ENCODE data around the gene SMAD3. TPM values are rescaled to one million over a fixed set of nuclear protein-coding genes. Genes with fewer than 3 reads are reported as not detected.
A peak's percentile ranks its signal among the peaks of the same experiment; 100 is the strongest.

Gene SMAD3
- total RNA-seq, 1 donor from 2014 or later = 8.2 TPM

DNA sequence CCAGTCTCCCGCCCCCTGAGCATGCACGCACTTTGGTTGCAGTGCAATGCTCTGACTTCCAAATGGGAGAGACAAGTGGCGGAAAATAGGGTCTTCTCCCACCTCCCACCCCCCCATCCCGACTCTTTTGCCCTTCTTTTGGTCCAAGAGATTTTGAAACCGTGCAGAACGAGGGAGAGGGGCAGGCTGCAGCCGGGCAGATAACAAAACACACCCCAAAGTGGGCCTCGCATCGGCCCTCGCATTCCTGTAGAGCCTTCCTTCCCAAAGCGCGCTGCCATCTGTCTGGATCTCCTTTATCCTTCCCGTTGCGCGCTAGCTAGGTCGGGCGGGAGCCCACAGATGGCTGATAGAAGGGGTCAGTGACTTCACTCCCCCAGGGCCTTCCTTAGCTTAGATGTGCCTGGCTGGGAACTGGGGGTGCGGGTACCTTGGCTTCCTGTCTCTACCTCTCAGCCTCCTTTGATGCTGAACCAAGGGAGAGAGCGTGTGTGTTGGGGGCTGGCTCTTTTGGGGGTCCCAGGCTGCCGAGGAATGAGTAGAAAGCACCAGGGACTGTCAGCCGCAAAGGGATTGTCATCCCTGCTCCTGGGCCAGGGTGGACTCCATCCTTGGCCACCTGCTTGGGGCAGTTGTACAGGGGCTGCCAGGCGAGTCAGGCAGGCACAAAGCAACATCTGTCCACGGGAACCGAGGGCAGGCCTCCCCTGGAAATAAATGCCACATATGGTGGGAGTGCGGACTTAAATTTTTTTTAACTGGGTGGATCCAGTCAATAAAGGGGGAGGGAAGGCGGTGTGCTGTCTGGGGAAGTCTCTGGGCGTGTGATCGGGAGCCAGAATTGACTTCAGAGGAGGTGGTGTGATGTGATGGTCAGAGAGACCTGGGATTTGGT lies 1.8 kb downstream of the SMAD3 start:
- H3K27me3 Mint-ChIP-seq (ENCODE audit: unreplicated experiment) = peaks cover 19% of the 10 kb centered on the region
- peak overlapping the region; percentile 92 for H3K4me3 Mint-ChIP-seq (ENCODE audit: unreplicated experiment)
- TF ChIP-seq CTCF (IDR thresholded peaks at IDR 0.05; ENCODE audit: unreplicated experiment) = no peak
- peak; percentile 11 for DNase-seq (ENCODE audit: low spot score)
- H3K36me3 Mint-ChIP-seq (ENCODE audit: low read depth, unreplicated experiment) = no peaks in the 10 kb centered on the region
- H3K9me3 Mint-ChIP-seq (ENCODE audit: unreplicated experiment) = no peaks in the 10 kb centered on the region
- H3K4me1 Mint-ChIP-seq (ENCODE audit: unreplicated experiment) = peaks cover 18% of the 10 kb centered on the region
- H3K27ac Mint-ChIP-seq (ENCODE audit: unreplicated experiment) = no peak overlapping the region

- Mint-ChIP-seq H3K4me1 (ENCODE audit: unreplicated experiment) (peaks cover 18% of the 10 kb centered on the region), H3K9me3 (ENCODE audit: unreplicated experiment) (no peaks in the 10 kb centered on the region), H3K27ac (ENCODE audit: unreplicated experiment) (no peak overlapping the region), H3K36me3 (ENCODE audit: low read depth, unreplicated experiment) (no peaks in the 10 kb centered on the region), H3K4me3 (ENCODE audit: unreplicated experiment) (peak overlapping the region; percentile 92), H3K27me3 (ENCODE audit: unreplicated experiment) (peaks cover 17% of the 10 kb centered on the region)
- no peak for TF ChIP-seq CTCF (IDR thresholded peaks at IDR 0.05; ENCODE audit: unreplicated experiment)
- no peak for DNase-seq (ENCODE audit: low spot score)
These were observed 2.6 kb downstream of the SMAD3 start for GRCh38 chr15:67067930-67068551.

DNA sequence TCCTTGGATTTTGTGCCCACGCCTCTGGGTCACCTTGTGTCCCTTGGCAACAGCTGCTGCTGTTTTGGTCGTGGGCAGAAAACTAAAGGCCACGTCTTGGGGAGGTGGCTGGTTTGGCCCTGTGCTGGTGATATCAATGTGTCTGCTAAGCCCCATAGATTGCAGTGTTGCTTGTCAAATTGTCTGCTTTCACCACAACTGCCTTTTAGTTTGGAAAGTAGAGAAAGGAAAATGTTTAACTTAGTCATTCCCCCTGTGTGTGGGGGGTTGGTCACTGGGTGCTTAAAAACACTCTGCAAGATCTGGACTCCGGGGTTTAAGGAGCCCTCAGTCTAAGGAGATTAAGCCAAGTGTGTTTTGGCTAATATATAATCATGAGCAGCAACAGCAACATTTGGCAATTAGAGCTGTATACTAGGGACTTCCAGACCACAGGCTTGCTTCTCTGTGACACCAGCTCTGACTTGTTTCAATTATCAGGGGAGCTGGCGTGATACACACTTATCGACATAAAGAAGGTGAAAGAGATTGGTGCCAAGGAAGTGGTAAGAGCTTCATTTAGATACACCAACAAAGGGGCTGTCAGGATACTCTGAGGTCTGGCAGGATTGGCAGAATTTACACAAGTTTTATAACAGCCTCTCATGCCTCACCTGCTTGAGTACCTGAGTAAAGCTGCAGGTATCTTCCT lies 3.5 kb downstream of the SMAD3 start:
- peaks cover 18% of the 10 kb centered on the region for H3K4me1 Mint-ChIP-seq (ENCODE audit: unreplicated experiment)
- TF ChIP-seq CTCF (IDR thresholded peaks at IDR 0.05; ENCODE audit: unreplicated experiment) = no peak
- H3K36me3 Mint-ChIP-seq (ENCODE audit: low read depth, unreplicated experiment) = no peaks in the 10 kb centered on the region
- no peak overlapping the region for H3K4me3 Mint-ChIP-seq (ENCODE audit: unreplicated experiment)
- H3K27me3 Mint-ChIP-seq (ENCODE audit: unreplicated experiment) = peaks cover 14% of the 10 kb centered on the region
- DNase-seq (ENCODE audit: low spot score) = no peak
- H3K27ac Mint-ChIP-seq (ENCODE audit: unreplicated experiment) = no peak overlapping the region
- no peaks in the 10 kb centered on the region for H3K9me3 Mint-ChIP-seq (ENCODE audit: unreplicated experiment)

DNA sequence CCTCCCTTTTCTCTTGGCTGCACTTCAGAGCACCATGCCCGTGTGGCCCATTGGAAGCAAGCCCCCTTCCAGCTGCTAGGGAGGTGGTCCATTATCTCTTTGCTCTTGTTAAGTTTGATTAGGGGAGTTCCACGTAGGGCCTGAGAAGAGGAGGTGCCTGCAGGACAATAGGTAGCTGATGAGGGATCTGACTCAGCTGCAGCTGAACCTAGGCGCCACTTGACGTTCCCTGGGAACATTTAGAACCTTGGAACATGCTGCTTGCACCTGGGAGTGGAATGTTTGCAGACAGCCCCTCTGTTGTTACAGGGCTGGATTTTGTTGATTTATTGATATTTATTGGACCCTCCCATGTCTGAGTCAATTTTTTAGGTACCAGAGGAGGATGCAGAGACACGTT lies 4.7 kb downstream of the SMAD3 start:
- Mint-ChIP-seq H3K36me3 (ENCODE audit: low read depth, unreplicated experiment) (no peaks in the 10 kb centered on the region), H3K4me1 (ENCODE audit: unreplicated experiment) (peaks cover 19% of the 10 kb centered on the region), H3K27me3 (ENCODE audit: unreplicated experiment) (peaks cover 12% of the 10 kb centered on the region), H3K9me3 (ENCODE audit: unreplicated experiment) (no peaks in the 10 kb centered on the region), H3K4me3 (ENCODE audit: unreplicated experiment) (no peak overlapping the region), H3K27ac (ENCODE audit: unreplicated experiment) (no peak overlapping the region)
- DNase-seq (ENCODE audit: low spot score) = no peak
- no peak for TF ChIP-seq CTCF (IDR thresholded peaks at IDR 0.05; ENCODE audit: unreplicated experiment)
